Mucosa of descending colon (tissue), 3 donors: ENCODE data around the gene CABYR. TPM values are rescaled to one million over a fixed set of nuclear protein-coding genes. Genes with fewer than 3 reads are reported as not detected.

ENCODE experiments used
- ATAC-seq: fragments of 200-7000 bp; cut with Tn5 transposase; one replicate; pipeline ENCODE4 v1.9.1; 2020; ENCODE audit warnings: mild to moderate bottlenecking, moderate library complexity
- DNase-seq, 3 donors: peaks; one replicate each; pipeline ENCODE4 v3.0.0-alpha.2; 2020
- H3K36me3 ChIP-seq: fragments of 200-600 bp; one replicate; pipeline ENCODE4 v1.8.0; 2021; ENCODE audit warnings: low read depth, mild to moderate bottlenecking
- H3K4me1 ChIP-seq: fragments of 200-600 bp; one replicate; pipeline ENCODE4 v1.8.0; 2021; ENCODE audit warnings: low read depth, mild to moderate bottlenecking
- H3K4me3 ChIP-seq: fragments of 200-600 bp; one replicate; pipeline ENCODE4 v1.8.0; 2021; ENCODE audit warnings: mild to moderate bottlenecking
- H3K9me3 ChIP-seq: fragments of 200-600 bp; one replicate; pipeline ENCODE4 v1.8.0; 2021; ENCODE audit warnings: mild to moderate bottlenecking
- CTCF ChIP-seq: fragments of 200-600 bp; IDR thresholded peaks from one replicate; pipeline ENCODE4 v1.8.0; 2022; ENCODE audit warnings: antibody characterized with exemption, mild to moderate bottlenecking
- intact Hi-C, 2 donors: fragments of 100-400 bp; cut with DNase I in 1 of 2; cut with micrococcal nuclease in 1 of 2; formaldehyde crosslinking; loops; one replicate each; pipeline versions ENCODE4 v1.11.0 to v1.11.1; 2022; cut with DNase I, micrococcal nuclease
- total RNA-seq, 3 donors: library from RNA; stranded (reverse); fragmentation: NEBNext Ultra II Directional in 2 of 3; extraction: Animal tissue kit (Norgen Biotek cat#: 25700) in 2 of 3; gene quantifications; one replicate each; pipeline versions ENCODE4 v1.2.1 to v1.2.4, GENCODE V29; 2021 to 2023
- donor health status: DM: no; HTN: no; CAD: no; lungs with moderate emphysema.
- donor health status: DM: no; HTN: no; CAD: no.
- donor health status: DM: no; HTN: yes; CAD: no.

The CABYR gene
- total RNA-seq, 3 donors from 2014 or later: 0.41 to 1.4 (median 0.48) TPM

- ATAC-seq: no peak
Measured at GRCh38 chr18:24157855-24158254, 19.0 kb downstream of the CABYR start.

GRCh38 chr18:24160086-24160485 lies 21.2 kb downstream of the CABYR start:
- intact Hi-C loops: no loop called here
- DNase-seq (no peak), ATAC-seq (no peak)
- no peak for TF ChIP-seq CTCF
- Histone ChIP-seq H3K36me3 (no peaks in the 10 kb centered on the region), H3K9me3 (no peaks in the 10 kb centered on the region), H3K4me1 (no peaks in the 10 kb centered on the region), H3K4me3 (no peak overlapping the region)

More at GRCh38 chr18:24157855-24158254, 19.0 kb downstream of the CABYR start:
- DNase-seq: no peak
- intact Hi-C loops: no loop called here
- Histone ChIP-seq H3K36me3 (no peaks in the 10 kb centered on the region), H3K4me1 (no peaks in the 10 kb centered on the region), H3K9me3 (no peaks in the 10 kb centered on the region), H3K4me3 (no peak overlapping the region)
- no peak for TF ChIP-seq CTCF

- H3K4me3 ChIP-seq: no peak overlapping the region
- TF ChIP-seq CTCF: no peak
- peak; percentile 33 for ATAC-seq
- H3K9me3 ChIP-seq: no peaks in the 10 kb centered on the region
- intact Hi-C loops: no loop called here
- DNase-seq: no peak
- no peaks in the 10 kb centered on the region for H3K4me1 ChIP-seq
- no peaks in the 10 kb centered on the region for H3K36me3 ChIP-seq
Measured at GRCh38 chr18:24161304-24161703, 22.4 kb downstream of the CABYR start.

- ATAC-seq (no peak), DNase-seq (no peak)
- Histone ChIP-seq H3K4me3 (no peak overlapping the region), H3K9me3 (no peaks in the 10 kb centered on the region), H3K36me3 (no peaks in the 10 kb centered on the region), H3K4me1 (no peaks in the 10 kb centered on the region)
- intact Hi-C loops: no loop called here
- no peak for TF ChIP-seq CTCF
Measured at GRCh38 chr18:24168496-24168895, 29.6 kb downstream of the CABYR start.

GRCh38 chr18:24170360-24170759 lies 31.5 kb downstream of the CABYR start:
- TF ChIP-seq CTCF: no peak
- intact Hi-C loops: no loop called here
- H3K36me3 ChIP-seq: no peaks in the 10 kb centered on the region
- ATAC-seq: no peak
- no peak for DNase-seq
- H3K4me3 ChIP-seq: no peak overlapping the region
- no peaks in the 10 kb centered on the region for H3K4me1 ChIP-seq
- H3K9me3 ChIP-seq: no peaks in the 10 kb centered on the region

- intact Hi-C loops: no loop called here
- ATAC-seq: no peak
- H3K9me3 ChIP-seq: no peaks in the 10 kb centered on the region
- no peaks in the 10 kb centered on the region for H3K36me3 ChIP-seq
- no peaks in the 10 kb centered on the region for H3K4me1 ChIP-seq
- no peak for DNase-seq
- no peak for TF ChIP-seq CTCF
- H3K4me3 ChIP-seq: no peak overlapping the region
Measured at GRCh38 chr18:24173997-24174396, 35.1 kb downstream of the CABYR start.
